Measurements from ENCODE around the gene CCDC170.
A peak's percentile ranks its signal among the peaks of the same experiment; 100 is the strongest.

Gene CCDC170

DNA sequence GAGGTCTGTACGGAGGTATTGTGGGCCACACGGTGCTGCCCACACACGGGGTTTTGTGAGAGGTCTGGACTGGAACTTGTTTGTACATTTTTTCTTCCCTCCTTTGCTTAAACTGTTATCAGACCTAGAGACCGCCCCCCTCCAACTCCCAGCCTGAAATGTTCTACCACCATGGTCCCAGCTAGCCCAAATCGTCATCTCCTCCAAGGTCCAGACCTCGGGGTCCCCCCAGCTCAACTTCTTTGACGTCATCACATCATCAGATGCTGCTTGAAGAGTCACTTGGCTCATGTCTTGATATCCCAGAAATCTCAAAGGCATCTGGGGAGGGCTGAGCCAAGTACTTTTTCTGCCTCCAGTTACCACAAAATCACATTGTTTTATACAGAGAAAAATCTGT lies 2.8 kb upstream of the CCDC170 start:
- no peak overlapping the region for H3K4me3 ChIP-seq (ENCODE audit: low read depth, low read length, poor library complexity, severe bottlenecking)
- H3K4me2 ChIP-seq (ENCODE audit: low read length) = no peak overlapping the region
- H2AFZ ChIP-seq (ENCODE audit: low read length) = no peak overlapping the region
- no peaks in the 10 kb centered on the region for H3K9me3 ChIP-seq (ENCODE audit: low read length)
- TF ChIP-seq EZH2 (IDR thresholded peaks at IDR 0.05; ENCODE audit: borderline replicate concordance, low read length) = no peak
- TF ChIP-seq, protein P1, sequence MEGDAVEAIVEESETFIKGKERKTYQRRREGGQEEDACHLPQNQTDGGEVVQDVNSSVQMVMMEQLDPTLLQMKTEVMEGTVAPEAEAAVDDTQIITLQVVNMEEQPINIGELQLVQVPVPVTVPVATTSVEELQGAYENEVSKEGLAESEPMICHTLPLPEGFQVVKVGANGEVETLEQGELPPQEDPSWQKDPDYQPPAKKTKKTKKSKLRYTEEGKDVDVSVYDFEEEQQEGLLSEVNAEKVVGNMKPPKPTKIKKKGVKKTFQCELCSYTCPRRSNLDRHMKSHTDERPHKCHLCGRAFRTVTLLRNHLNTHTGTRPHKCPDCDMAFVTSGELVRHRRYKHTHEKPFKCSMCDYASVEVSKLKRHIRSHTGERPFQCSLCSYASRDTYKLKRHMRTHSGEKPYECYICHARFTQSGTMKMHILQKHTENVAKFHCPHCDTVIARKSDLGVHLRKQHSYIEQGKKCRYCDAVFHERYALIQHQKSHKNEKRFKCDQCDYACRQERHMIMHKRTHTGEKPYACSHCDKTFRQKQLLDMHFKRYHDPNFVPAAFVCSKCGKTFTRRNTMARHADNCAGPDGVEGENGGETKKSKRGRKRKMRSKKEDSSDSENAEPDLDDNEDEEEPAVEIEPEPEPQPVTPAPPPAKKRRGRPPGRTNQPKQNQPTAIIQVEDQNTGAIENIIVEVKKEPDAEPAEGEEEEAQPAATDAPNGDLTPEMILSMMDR (IDR thresholded peaks at IDR 0.05; ENCODE audit: low read length) = no peak
- no peaks in the 10 kb centered on the region for H3K4me1 ChIP-seq (ENCODE audit: insufficient read depth, low read length, severe bottlenecking)
- H3K27me3 ChIP-seq (ENCODE audit: insufficient read depth, low read length) = no peaks in the 10 kb centered on the region
- no peaks in the 10 kb centered on the region for H3K79me2 ChIP-seq (ENCODE audit: insufficient read depth, low read length)
- H3K27ac ChIP-seq (ENCODE audit: low read depth, low read length, poor library complexity, severe bottlenecking) = no peak overlapping the region
- no peaks in the 10 kb centered on the region for H4K20me1 ChIP-seq (ENCODE audit: insufficient read depth, low read length)
- H3F3A ChIP-seq (ENCODE audit: insufficient read depth, low read length) = no peaks in the 10 kb centered on the region
- no peaks in the 10 kb centered on the region for H3K9me2 ChIP-seq (ENCODE audit: low read depth, low read length)
- no peaks in the 10 kb centered on the region for H3K36me3 ChIP-seq (ENCODE audit: insufficient read depth, low read length)
- no peak overlapping the region for H3K9ac ChIP-seq (ENCODE audit: low read length)

DNA sequence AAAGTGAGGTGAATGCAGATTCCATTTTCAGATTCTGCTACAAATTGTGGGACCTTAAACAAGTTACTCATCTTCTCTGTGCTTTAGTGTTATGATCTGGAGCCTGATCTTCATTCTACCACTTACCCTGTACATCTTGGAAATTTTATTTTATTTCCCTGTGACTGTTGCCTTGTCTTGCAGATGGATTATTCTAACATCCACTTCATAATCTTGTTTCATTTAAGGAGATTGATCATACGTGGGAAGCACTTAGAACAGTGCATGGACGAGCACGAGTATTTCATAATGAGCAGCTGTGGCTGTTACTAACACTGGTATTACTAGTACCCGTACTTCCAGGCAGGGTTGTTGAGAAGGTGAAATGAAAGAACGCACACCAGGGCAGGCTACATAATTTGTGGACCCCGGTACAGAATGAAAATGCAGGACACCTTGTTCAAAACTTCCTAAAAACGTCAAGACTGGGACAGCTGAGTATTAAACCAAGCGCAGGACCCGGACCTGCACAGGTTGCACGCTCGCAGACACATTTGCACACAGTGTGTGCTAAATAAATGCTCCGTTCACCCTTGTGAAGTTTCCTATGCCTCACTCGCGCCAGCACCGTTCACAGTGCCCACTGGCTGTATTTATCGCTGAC lies 535 bp upstream of the CCDC170 start:
- no peaks in the 10 kb centered on the region for H3K9me3 ChIP-seq (ENCODE audit: low read length)
- H3K79me2 ChIP-seq (ENCODE audit: insufficient read depth, low read length) = no peaks in the 10 kb centered on the region
- TF ChIP-seq, protein P1 (IDR thresholded peaks at IDR 0.05; ENCODE audit: low read length) = no peak
- TF ChIP-seq EZH2 (IDR thresholded peaks at IDR 0.05; ENCODE audit: borderline replicate concordance, low read length) = no peak
- peak overlapping the region; percentile 23; the same call in 1 of the 2 replicates for H3K4me2 ChIP-seq (ENCODE audit: low read length)
- 0 out of 2 replicates have a peak, but pooled peaks cover 3% of the 10 kb centered on the region for H3K27me3 ChIP-seq (ENCODE audit: insufficient read depth, low read length)
- H3K27ac ChIP-seq (ENCODE audit: low read depth, low read length, poor library complexity, severe bottlenecking) = no peak overlapping the region
- no peaks in the 10 kb centered on the region for H3K36me3 ChIP-seq (ENCODE audit: insufficient read depth, low read length)
- H3F3A ChIP-seq (ENCODE audit: insufficient read depth, low read length) = no peaks in the 10 kb centered on the region
- no peak overlapping the region for H2AFZ ChIP-seq (ENCODE audit: low read length)
- peak overlapping the region; percentile 39 for H3K4me3 ChIP-seq (ENCODE audit: low read depth, low read length, poor library complexity, severe bottlenecking)
- no peak overlapping the region for H3K9ac ChIP-seq (ENCODE audit: low read length)
- no peaks in the 10 kb centered on the region for H3K9me2 ChIP-seq (ENCODE audit: low read depth, low read length)
- H3K4me1 ChIP-seq (ENCODE audit: insufficient read depth, low read length, severe bottlenecking) = no peaks in the 10 kb centered on the region
- no peaks in the 10 kb centered on the region for H4K20me1 ChIP-seq (ENCODE audit: insufficient read depth, low read length)

DNA sequence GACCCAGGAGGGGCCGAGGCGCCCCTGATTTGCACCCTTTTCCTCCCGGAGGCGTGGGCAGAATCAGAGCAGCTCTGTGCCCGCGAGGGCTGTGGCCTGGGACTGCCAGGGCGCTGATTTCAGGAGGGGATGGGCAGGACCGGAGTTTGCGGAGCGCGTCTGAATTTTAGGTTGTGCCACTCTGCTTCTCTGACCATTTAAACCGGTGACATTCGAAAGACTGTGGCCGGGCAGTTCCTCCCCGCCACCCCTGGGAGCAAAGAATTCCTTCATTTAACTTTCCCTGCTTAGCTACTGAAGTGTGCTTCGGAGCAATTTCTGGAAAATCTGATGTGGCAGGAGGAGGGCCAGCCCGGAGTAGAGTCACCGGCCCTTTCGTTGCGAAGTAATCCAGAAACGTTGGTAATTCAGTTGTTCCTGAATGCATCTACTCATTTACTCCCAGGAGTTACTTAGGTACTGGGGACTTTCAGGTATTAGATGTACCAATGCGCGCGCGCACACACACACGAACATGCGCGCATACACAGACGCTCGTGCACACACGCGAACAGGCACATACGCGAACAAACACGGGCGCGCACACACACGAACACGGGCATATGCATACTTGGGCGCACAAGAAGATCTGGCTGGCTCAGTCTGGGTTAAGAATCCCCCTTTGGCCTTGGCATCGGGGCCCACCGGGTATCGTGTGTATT lies 568 bp downstream of the CCDC170 start:
- Histone ChIP-seq H3K27me3 (ENCODE audit: insufficient read depth, low read length) (0 out of 2 replicates have a peak, but pooled peaks cover 3% of the 10 kb centered on the region), H3K36me3 (ENCODE audit: insufficient read depth, low read length) (no peaks in the 10 kb centered on the region), H3K9ac (ENCODE audit: low read length) (no peak overlapping the region), H3K27ac (ENCODE audit: low read depth, low read length, poor library complexity, severe bottlenecking) (no peak overlapping the region), H3K9me2 (ENCODE audit: low read depth, low read length) (no peaks in the 10 kb centered on the region), H3F3A (ENCODE audit: insufficient read depth, low read length) (no peaks in the 10 kb centered on the region), H3K4me1 (ENCODE audit: insufficient read depth, low read length, severe bottlenecking) (no peaks in the 10 kb centered on the region), H3K9me3 (ENCODE audit: low read length) (no peaks in the 10 kb centered on the region), H3K4me2 (ENCODE audit: low read length) (peak overlapping the region; percentile 29; the same call in 1 of the 2 replicates), H3K4me3 (ENCODE audit: low read depth, low read length, poor library complexity, severe bottlenecking) (peak overlapping the region; percentile 39), H2AFZ (ENCODE audit: low read length) (no peak overlapping the region), H4K20me1 (ENCODE audit: insufficient read depth, low read length) (no peaks in the 10 kb centered on the region), H3K79me2 (ENCODE audit: insufficient read depth, low read length) (no peaks in the 10 kb centered on the region)
- TF ChIP-seq EZH2 (IDR thresholded peaks at IDR 0.05; ENCODE audit: borderline replicate concordance, low read length) = no peak
- TF ChIP-seq, protein P1 (IDR thresholded peaks at IDR 0.05; ENCODE audit: low read length) = no peak
